Ovary (tissue), 3 donors: Measurements from ENCODE around the gene WDR83.

ENCODE experiments used
- POLR2A ChIP-seq: fragments of 450-650 bp; IDR thresholded peaks from one replicate; pipeline ENCODE4 v1.6.1; 2017; ENCODE audit warnings: antibody characterized with exemption, mild to moderate bottlenecking, moderate library complexity
- TF ChIP-seq, protein P1 (sequence below), 3 donors: fragments of 450-650 bp in 2 of 3; fragments of 200-600 bp in 1 of 3; IDR thresholded peaks; one replicate each; pipeline versions ENCODE4 v1.5.1 to v1.8.0; 2016 to 2022; ENCODE audit warnings: antibody characterized with exemption in 3 of 3, mild to moderate bottlenecking in 1 of 3
- donor health status: DM: no; HTN: no; CAD: no.

DNA sequence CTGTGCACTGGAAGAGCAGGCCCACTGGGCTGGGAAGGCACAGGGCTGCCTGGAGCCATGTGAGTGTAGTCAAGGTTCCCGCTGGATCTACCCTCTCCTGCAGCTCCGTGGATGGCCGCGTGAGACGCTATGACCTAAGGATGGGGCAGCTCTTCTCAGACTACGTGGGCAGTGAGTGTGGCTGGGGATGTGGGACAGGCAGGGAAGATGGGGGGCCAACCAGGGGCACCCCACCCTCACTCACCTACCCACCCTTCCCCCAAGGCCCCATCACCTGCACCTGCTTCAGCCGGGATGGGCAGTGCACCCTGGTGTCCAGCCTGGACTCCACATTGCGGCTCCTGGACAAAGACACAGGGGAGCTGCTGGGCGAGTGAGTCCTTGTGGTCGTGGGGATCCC is 6.1 kb downstream of the WDR83 start:
- TF ChIP-seq, protein P1, sequence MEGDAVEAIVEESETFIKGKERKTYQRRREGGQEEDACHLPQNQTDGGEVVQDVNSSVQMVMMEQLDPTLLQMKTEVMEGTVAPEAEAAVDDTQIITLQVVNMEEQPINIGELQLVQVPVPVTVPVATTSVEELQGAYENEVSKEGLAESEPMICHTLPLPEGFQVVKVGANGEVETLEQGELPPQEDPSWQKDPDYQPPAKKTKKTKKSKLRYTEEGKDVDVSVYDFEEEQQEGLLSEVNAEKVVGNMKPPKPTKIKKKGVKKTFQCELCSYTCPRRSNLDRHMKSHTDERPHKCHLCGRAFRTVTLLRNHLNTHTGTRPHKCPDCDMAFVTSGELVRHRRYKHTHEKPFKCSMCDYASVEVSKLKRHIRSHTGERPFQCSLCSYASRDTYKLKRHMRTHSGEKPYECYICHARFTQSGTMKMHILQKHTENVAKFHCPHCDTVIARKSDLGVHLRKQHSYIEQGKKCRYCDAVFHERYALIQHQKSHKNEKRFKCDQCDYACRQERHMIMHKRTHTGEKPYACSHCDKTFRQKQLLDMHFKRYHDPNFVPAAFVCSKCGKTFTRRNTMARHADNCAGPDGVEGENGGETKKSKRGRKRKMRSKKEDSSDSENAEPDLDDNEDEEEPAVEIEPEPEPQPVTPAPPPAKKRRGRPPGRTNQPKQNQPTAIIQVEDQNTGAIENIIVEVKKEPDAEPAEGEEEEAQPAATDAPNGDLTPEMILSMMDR (IDR thresholded peaks at IDR 0.05) = no peak
- TF ChIP-seq POLR2A = no peak
